Measurements from ENCODE around the gene HLA-DOB.
"Not testable (repeated sequence)": the region's sequence is repeated elsewhere in the genome, so short reads cannot be mapped to it uniquely, and the experiment has no call there.

HLA-DOB gene

DNA sequence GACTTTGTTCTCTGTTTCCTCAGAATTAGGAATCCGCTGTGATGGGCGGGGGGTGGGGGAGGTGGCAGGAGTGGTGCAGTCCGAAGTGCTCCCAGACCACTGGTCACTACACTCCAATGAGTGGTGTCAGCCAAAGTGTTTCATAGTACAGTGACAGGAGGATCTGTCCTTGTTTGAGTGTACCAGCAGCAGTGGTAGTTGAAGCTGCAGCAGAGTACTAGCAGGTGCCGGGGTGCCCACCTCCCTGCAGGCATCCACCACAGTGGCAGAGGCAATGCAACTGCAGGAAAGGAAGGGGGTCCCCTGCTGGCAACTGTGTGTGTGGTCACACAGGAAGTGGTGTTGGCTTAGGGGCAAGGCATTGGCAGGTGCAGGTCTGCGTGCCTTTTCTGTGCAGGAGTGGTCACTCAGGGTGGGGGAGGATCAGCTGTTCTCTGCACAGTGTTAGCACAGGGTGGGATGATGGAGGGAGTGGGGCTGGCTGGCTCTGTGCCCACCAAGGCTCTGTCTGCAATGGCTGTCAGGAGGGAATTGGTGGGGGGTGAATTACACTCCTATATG is 9.7 kb downstream of the HLA-DOB start:
- no peak for DNase-seq

DNA sequence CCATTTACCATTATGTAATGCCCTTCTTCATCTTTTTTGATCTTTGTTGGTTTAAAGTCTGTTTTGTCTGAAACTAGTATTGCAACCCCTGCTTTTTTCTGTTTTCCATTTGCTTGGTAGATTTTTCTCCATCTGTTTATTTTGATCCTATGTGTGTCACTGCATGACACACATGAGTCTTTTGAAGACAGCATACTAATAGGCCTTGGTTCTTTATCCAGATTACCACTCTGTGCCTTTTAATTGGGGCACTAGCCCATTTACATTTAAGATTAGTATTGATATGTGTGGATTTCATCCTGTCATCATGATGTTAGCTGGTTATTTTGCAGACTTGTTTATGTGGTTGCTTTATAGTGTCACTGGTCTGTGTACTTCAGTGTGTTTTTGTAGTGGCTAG is 11.4 kb downstream of the HLA-DOB start:
- not testable (repeated sequence) for DNase-seq

DNA sequence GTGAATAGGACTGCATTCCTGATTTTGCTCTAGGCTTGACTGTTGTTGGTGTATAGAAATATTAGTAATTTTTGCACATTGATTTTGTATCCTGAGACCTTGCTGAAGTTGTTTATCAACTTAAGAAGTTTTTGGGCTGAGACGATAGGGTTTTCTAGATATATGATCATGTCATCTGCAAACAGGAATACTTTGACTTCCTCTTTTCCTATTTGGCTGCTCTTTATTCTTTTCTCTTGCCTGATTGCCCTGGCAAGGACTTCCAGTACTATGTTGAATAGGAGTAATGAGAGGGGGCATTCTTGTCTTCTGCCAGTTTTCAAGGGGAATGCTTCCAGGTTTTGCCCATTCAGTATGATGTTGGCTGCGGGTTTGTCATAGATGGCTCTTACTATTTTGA is 13.4 kb downstream of the HLA-DOB start:
- DNase-seq: no peak

DNA sequence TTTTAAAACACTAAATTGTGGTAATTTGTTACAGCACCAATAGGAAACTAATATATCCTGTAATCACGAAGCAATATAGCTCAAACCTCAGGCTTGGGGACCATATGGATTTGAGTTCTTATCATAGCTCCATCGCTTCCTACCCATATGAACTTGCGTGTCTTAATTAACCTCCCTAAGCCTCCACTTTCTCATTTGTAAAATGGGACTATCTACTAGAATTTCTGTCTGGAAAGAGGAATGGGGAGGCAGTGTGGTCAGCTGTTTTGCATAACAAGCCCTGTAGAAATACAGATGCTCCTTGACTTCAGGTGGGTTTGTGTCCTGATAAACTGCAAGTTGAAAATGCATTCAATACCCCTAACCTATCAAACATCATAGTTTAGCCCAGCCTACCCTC is 17.1 kb downstream of the HLA-DOB start:
- no peak for DNase-seq

DNA sequence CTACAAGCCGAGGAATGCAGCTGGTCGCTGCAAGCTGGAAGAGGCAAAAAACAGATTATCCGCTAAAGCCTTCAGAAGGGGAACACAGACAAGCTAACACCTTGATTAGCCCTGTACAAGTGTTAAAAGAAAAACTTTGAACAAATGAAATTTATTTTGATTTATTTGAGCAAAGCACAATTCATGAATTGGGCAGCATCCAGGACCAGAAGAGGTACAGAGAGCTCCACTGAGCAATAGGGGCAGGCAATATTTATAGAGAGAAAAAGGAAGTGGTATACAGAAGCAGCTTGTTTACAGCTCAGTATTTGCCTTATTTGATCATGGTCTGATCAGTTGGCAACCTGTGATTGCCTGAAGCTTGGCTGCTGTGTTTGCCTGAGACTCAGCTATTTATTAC is 17.6 kb downstream of the HLA-DOB start:
- DNase-seq: no peak

DNA sequence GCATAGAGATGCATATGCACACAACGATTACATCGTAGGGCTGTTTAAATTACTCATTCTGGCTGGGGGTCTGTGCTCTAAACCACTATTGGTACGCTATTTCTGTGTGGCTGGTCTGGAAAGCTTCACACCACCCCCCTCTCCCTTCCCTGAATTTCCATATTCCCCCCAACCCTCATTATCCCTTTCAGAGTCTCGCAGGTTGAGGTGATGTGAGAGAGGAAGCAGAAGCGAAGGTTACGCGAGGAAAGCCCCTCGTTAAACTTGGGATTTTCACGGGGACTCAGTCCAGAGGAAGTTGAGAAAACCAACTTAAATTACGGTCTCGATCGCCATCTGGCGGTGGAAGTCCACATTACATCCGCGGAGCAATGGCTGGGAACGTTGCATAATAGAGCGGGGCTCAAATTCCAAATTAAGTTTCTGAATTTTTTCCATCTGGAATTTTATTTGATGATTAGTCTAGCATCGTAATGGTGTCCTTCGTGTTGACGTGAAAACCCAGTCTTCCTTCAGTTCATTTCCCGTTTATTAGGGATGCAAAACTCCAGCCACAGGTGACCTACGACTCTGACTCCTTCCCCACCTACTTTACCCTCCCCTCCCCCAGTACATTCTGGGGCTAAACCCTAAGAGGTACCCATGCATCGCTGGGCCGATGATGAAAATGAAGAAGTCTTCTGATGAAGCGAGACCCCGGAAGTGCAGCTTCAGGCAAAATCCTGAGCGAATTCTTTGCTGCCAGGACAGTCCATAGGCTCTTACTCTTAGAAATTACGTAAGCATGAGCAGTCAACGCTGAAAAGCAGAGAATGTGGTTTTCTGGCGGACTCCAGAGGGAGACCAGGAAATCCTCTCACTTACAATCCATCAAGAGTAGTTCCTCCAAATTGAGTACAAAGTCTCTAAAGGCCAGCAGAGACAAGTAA is 19.7 kb downstream of the HLA-DOB start:
- peak; percentile 15 to 56 for DNase-seq

DNA sequence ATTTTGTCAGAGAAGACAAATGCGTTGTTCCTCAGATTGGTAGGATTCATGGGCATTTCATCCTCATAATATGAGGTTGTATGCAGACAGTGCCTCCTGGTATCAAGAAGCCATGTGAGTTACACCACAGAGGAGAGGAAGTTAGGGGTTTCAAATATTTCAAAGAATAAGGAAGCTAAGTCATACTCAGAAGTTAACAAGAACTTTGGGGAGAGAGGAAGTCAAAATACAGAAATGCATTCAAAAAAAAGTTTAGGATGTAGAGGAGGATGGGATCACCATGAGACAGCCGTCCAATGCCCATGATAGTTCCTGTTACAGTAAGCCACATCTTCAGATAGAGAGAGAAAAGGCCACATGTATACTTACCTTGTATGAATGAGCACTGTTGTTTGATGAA is 22.3 kb downstream of the HLA-DOB start:
- DNase-seq: no peak

DNA sequence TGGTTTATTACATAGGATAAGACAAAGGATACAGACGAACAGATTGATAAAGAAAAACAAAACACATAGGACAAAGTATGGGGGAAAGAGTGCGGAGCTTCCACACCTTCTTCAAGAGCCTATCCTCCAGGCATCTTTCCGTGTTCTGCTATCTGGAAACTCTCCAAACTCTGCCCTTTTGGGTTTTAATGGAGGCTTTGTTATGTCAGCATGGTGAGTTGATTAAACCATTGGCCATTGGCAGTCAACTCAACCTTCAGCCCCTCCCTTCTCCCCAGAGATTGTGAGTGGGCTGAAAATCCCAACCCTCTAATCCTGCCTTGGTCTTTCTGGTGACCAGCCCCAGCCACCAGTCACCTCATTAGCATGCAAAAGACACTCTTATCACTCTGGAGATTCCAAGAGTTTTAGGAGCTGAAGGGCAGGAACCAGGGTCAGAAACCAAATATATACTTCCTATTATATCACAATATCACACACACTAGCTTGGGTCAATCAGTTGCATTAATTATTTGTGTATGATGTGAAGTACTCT is 23.8 kb downstream of the HLA-DOB start:
- DNase-seq: no peak

DNA sequence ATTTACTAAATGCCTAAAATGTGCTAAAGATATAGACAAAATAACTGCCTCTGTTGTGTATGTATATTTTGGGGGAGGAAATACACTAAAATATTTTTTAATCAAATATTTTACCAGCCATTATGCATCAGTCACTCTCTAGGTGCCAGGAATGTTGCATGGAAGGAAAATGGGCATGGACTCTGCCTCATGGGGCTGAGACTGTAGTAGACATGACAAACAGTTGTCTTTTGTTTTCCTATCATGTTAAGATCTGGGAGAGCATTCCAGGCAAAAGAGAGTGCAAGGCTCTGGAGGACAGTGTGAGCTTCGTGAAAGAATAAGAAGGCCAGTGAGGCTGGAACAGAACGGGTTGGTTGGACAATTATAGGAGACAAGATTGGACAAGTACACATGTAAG is 26.5 kb downstream of the HLA-DOB start:
- no peak for DNase-seq

DNA sequence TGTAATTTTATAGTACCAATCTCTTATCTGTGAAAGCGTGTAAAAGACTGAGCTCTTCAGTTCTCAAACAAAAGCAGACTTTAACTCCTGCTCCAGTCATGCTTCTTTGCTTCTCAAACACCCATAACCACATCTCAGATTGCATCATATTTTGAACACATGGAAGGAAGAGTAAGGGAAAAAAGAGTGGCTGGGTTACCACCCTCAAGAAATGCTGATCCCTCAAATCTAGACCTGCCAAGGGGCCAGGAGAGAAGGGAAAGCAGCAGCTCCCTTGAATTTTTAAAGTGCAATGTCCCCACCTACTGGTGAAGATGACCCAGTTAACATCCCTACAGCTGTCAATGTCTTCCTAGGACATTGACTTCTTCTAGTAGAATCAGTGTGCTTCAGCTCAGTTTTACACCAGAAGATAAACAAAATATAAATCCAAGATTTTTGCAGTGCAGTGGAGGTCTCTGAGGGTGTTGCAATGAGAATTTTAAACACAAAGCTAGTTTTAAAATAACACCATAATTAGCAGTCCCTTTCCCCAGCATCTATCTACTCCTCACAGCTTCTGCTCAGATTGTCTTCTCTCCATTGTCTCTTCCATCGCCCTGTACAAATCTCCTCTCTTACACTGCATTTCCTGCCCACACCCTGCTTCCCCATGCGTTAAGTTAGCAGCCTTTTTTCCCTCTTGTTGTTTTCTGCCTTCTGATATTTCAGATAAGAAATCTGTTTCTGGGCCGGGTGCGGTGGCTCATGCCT is 30.8 kb downstream of the HLA-DOB start:
- peak; percentile 28 to 46 for DNase-seq

DNA sequence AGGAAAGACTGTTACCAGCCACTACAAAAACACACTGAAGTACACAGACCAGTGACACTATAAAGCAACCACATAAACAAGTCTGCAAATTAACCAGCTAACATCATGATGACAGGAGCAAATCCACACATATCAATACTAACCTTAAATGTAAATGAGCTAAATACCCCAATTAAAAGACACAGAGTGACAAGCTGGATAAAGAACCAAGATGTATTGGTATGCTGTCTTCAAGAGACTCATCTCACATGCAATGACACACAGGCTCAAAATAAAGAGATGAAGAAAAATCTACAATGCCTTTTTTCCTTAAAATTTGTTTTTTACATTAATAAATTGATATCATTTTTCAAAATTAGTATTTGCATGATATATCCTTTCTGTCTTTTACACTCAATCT is 33.9 kb downstream of the HLA-DOB start:
- DNase-seq: not testable (repeated sequence)

DNA sequence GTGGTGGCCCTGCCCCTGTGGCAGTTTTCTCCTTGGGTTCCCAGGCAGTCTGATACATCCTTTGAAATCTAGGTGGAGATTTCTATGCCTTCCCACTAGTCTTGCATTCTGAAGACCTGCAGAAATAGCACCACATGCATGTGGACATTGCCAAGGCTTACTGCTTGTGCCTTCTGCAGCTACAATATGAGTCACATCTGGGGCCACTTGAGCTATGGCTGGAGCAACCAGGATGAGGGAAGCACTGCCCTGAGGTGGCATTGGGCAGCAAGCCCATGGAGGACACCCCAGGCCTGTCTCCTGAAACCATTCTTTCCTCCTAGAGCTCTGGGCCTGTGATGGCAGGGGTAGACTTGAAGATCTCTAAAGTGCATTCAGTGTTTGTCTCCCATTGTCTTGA is 37.8 kb downstream of the HLA-DOB start:
- no peak for DNase-seq

DNA sequence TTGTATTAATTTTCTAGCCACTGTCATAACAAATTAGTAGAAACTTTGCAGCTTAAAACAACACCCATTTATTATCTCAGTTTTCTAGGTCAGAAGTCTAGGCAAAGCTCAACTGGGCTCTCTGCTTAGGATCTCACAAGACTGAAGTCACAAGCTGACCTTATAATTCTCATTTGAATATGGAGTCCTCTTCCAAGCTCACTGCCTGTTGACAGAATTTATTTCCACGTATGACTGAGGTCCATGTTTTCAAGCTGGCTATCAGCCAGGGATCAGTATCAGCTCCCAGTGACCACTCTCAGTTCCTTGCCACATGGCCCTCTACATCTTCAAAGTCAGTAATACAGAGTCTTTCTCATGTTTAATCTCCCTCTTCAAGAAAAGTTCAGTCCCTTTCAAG is 41.7 kb downstream of the HLA-DOB start:
- DNase-seq: no peak

DNA sequence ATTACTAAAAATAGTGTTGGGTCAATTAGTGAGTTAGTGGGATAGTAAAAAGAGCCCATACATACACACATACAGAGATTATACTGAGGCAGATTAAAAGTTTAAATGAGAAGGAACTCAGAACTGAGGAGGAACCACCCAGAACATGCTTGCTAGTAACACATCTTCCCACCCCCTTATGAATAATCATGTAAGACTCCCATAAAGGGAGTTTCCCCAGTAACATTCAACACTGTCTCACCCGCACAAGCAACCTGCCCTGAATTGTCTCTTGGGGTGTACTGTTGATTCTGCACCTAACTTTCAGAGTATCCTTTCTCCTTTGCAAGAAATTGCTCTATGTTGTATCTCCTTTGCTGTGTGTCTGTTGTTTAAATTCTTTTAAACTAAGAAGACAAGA is 42.4 kb downstream of the HLA-DOB start:
- no peak for DNase-seq

DNA sequence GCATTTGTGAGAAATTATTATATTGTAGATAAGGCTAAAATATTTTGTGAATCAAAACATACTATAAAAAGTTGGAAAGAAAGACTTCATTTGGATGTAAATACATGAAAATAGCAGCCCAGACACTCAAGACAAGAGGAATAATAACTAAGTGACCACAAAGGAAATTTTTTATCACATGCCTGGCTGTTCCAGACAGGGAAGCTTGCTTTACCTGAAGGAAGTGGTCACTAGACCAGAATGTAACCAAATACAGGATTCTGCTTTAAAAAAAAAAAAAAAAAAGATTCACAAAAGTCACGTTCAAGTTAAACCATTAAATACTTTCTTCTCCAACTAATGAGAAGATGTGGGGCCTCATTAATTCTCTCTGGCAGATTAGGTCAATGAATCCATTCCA is 44.1 kb downstream of the HLA-DOB start:
- DNase-seq: no peak

DNA sequence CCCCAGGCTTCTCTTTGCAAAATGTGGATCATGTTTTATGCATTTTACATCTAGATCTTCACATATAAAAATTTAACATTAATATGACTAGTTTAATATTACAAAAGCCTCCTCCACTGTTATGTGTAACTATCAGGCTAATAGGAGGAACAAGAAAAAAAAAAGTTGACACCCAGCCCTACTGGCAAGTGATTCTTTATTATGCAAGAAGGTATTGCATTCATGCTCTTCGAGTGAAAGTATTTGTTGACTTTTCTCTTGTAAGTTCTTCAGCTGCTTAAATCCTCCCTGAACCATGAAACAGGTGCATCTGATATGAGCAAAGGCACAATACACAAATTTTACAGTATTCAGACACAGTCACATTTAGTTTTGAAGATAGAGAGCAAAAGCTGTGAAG is 52.8 kb downstream of the HLA-DOB start:
- DNase-seq: no peak

DNA sequence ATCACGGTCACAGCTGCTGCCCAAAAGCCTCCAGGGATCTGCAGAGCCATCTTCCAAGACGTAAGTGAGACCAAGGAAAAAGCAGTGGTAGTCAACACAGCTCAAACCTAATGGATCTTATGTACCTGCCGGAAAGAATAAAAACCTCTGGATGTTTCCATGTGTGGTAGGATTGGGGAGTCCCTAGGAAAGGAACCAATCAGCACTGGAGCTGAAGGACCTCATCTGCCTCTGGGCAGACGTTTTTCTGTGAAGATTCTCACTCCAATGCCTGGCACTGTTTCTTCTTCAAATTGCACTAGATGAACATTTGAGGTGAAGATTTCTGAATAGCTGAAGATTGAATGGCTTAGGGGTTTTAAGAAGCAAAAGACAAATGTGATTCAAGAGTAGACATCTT is 53.4 kb downstream of the HLA-DOB start, which contains the start of gene HLA-DQB2:
Gene HLA-DQB2 (minus strand): TSS at position 112 of the 400 bp plus-strand sequence. CDS start 62 bp downstream, at position 50.
- no peak for DNase-seq

All from SHP77 (cell line).